GM13976 (cell line): Measurements from ENCODE around the gene FHAD1.
"Not testable (repeated sequence)": the region's sequence is repeated elsewhere in the genome, so short reads cannot be mapped to it uniquely, and the experiment has no call there.

ENCODE experiments used
- DNase-seq: peaks from one replicate; pipeline ENCODE4 v3.0.0; 2012; ENCODE audit warnings: low spot score
- in situ Hi-C: fragments of 300-500 bp; cut with MboI; formaldehyde crosslinking; loops from one replicate; pipeline ENCODE4 v1.12.0; 2022; ENCODE audit warnings: low sequenced_read_pairs, mixed read lengths, inconsistent platforms; ENCODE audit not compliant: unreplicated experiment
- TF ChIP-seq, protein P1 (sequence below): IDR thresholded peaks from 2 replicates; pipeline ENCODE4 v1.5.1; 2012; ENCODE audit warnings: borderline replicate concordance, mild to moderate bottlenecking; ENCODE audit not compliant: insufficient read depth; ENCODE audit errors: extremely low read depth, missing control alignments, control extremely low read depth

The FHAD1 gene

DNA sequence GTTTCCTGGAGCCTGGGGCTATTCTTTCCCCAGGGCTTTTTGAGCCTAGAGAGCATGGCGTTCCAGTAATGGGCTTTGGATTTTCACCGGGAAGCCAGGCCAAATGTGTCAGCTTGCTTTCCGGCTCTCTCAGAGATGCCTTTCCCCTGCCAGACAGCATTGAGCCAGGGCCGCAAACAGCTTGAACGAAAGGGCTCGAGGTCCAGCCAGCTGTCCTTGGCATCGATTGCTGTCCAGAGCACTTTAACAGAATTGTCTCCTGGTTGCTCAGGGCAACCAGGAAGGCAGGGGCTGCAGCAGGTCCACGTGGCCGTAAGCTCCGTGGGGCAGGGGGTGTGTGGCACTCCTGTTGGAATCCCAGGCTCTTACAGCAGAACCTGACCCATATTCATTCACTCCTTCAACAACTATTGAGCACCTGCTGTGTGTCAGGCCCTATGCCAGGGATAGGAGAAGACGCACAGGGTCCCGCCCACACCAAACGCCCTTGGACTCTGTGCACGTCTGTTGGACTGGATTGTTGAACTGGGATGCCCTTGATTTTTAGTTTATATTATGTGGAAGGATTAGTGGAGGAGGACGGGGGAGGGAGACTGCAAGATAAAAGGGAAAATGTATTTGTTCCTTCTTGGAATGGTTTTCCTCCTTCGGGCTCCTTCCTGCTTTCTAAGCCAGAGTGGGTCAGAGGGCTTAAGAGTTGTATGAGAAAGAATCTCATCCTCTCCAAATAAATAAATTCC, 123.9 kb downstream of the FHAD1 start:
- TF ChIP-seq, protein P1, sequence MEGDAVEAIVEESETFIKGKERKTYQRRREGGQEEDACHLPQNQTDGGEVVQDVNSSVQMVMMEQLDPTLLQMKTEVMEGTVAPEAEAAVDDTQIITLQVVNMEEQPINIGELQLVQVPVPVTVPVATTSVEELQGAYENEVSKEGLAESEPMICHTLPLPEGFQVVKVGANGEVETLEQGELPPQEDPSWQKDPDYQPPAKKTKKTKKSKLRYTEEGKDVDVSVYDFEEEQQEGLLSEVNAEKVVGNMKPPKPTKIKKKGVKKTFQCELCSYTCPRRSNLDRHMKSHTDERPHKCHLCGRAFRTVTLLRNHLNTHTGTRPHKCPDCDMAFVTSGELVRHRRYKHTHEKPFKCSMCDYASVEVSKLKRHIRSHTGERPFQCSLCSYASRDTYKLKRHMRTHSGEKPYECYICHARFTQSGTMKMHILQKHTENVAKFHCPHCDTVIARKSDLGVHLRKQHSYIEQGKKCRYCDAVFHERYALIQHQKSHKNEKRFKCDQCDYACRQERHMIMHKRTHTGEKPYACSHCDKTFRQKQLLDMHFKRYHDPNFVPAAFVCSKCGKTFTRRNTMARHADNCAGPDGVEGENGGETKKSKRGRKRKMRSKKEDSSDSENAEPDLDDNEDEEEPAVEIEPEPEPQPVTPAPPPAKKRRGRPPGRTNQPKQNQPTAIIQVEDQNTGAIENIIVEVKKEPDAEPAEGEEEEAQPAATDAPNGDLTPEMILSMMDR: no peak
- DNase-seq: no peak
- in situ Hi-C loops: no loop called here

- no peak for DNase-seq
- in situ Hi-C loops: no loop called here
- TF ChIP-seq, protein P1: no peak
Observed at GRCh38 chr1:15371610-15372545, 124.9 kb downstream of the FHAD1 start.

DNA sequence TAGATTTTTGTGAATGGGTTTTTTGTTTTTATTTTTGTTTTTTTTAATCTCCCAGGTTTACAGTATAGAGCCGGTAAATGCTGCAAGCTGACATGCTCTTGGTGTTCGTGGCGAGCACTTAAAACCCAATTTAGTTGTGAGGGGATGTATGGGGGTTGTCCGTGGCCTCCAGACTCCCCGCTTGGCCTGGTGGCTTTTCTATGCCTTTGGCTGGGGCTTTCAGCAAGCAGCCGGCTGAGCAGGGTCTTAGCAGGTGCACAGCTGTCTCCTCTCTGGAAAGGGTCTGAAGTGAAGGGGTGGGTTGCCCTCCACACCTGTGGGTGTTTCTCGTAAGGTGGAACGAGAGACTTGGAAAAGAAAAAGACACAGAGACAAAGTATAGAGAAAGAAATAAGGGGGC, 131.7 kb downstream of the FHAD1 start:
- DNase-seq: no peak
- TF ChIP-seq, protein P1: no peak
- in situ Hi-C loops: no loop called here

- DNase-seq, in situ Hi-C loops: not testable (repeated sequence)
Observed at GRCh38 chr1:15379151-15379550, 132.1 kb downstream of the FHAD1 start.

DNA sequence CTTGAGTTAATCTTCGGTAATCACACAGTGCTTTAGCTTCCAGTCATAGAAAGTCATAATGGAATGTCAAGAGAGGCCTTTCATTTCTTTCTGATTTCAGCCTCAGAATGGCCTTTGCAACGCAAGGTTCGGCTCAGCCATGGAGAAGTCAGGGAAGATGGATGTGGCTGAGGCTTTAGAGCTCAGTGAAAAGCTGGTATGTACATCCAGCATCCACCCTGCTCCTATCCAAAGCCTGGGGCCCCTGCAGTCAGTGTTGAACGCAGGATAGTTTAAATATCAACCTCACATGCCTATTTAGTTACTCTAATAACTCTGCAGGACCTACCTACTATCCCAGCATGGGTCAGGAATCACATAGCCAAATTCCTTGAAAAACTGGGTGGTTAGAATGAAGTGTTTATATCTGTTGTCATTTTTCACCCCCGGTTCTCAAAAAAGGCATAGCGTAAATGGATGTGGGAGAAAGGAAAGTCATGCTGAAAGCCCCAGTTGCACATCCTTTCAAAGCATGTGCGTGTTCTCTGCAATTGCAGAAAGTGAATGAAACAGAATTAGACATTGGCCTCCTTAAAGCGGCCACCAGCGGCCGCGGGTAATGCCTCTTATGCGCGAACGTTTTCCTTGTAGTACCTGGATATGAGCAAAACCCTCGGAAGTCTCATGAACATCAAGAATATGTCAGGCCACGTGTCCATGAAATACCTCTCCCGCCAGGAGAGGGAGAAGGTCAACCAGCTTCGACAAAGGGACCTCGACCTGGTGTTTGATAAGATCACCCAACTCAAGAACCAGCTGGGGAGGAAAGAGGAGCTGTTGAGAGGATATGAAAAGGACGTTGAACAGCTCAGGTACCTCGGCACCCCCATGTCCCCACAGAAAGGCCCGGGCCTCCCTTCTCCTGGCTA, 133.8 kb downstream of the FHAD1 start:
- in situ Hi-C loops: no loop called here
- TF ChIP-seq, protein P1: no peak
- DNase-seq: no peak

DNA sequence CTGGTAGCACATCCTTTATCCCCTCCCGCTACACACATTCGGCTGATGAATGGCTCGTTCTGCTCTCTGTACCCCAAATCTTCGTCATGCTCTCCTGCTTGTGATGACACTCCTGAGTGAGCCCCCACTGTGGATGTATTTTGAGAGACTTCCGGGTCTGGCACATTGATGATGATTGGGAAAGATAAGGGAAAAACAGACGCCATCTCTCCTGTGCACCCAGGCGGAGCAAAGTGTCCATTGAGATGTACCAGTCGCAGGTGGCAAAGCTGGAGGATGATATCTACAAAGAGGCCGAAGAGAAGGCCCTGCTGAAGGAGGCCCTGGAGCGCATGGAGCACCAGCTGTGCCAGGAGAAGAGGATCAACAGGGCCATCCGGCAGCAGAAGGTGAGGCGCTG, 134.8 kb downstream of the FHAD1 start:
- TF ChIP-seq, protein P1: no peak
- in situ Hi-C loops: no loop called here
- no peak for DNase-seq
